HEK293 (cell line): ENCODE measurements around the gene WDR13.
A peak's percentile ranks its signal among the peaks of the same experiment; 100 is the strongest.

Experiments used
- CTCF ChIA-PET: fragments of 350-600 bp; formaldehyde crosslinking; extraction: SDS; loops from one replicate; lab custom pipeline; 2021; ENCODE audit warnings: antibody characterized with exemption; lab: Yijun Ruan, JAX
- POLR2A ChIA-PET: fragments of 300-600 bp; formaldehyde crosslinking; extraction: SDS; loops from one replicate; lab custom pipeline; 2020; ENCODE audit warnings: antibody characterized with exemption, inconsistent platforms; lab: Yijun Ruan, JAX
- H3K27ac ChIP-seq: fragments of 200-500 bp; sonication (Bioruptor generic); 2 replicates; pipeline ENCODE4 v1.5.1; 2014; ENCODE audit warnings: low read depth, low read length, control low read depth, inconsistent platforms; ENCODE audit errors: extremely low read depth
- H3K36me3 ChIP-seq, 2 experiments: fragments of 200-500 bp in 1 of 2; sonication (Bioruptor generic) in 1 of 2; 1 replicate in 1 of 2; 2 replicates in 1 of 2; pipeline ENCODE4 v1.5.1; 2014 to 2017; ENCODE audit warnings: inconsistent platforms in 2 of 2, low read length in 2 of 2; ENCODE audit not compliant: control insufficient read depth in 2 of 2, insufficient read depth in 1 of 2
- H3K4me1 ChIP-seq: fragments of 200-500 bp; sonication (Bioruptor generic); 2 replicates; pipeline ENCODE4 v1.5.1; 2014; ENCODE audit warnings: mild to moderate bottlenecking, low read length, inconsistent platforms; ENCODE audit not compliant: control insufficient read depth, insufficient read depth
- H3K4me3 ChIP-seq: 2 replicates; pipeline ENCODE4 v1.5.1; 2011; ENCODE audit warnings: low read depth, mild to moderate bottlenecking, control low read depth, low read length, moderate library complexity
- H3K9me3 ChIP-seq: fragments of 200-500 bp; sonication (Bioruptor generic); 2 replicates; pipeline ENCODE4 v1.5.1; 2014; ENCODE audit warnings: low read depth, low read length, inconsistent platforms; ENCODE audit not compliant: control insufficient read depth, insufficient read depth
- FEZF1 ChIP-seq: fragments of 450-650 bp; formaldehyde crosslinking; IDR thresholded peaks from 2 replicates; pipeline ENCODE4 v1.5.1; 2016; ENCODE audit warnings: missing biosample characterization, missing genetic modification characterization
- IKZF3 ChIP-seq: fragments of 450-650 bp; IDR thresholded peaks from 2 replicates; pipeline ENCODE4 v1.5.0; 2018; ENCODE audit warnings: missing biosample characterization, mild to moderate bottlenecking, missing genetic modification characterization, moderate library complexity
- PRDM10 ChIP-seq: fragments of 450-650 bp; formaldehyde crosslinking; IDR thresholded peaks from 2 replicates; pipeline ENCODE4 v1.5.1; 2016; ENCODE audit warnings: missing biosample characterization, missing genetic modification characterization
- SP7 ChIP-seq: fragments of 450-650 bp; formaldehyde crosslinking; IDR thresholded peaks from 2 replicates; pipeline ENCODE4 v1.5.1; 2016; ENCODE audit warnings: missing biosample characterization, missing genetic modification characterization
- TRIM28 ChIP-seq: IDR thresholded peaks from 2 replicates; pipeline ENCODE4 v1.6.1; 2011; ENCODE audit warnings: low read length, control low read depth, borderline replicate concordance
- ZBTB11 ChIP-seq: fragments of 450-650 bp; formaldehyde crosslinking; conservative IDR thresholded peaks from 2 replicates; pipeline ENCODE4 v1.5.1; 2016; ENCODE audit warnings: low read depth, missing biosample characterization, missing genetic modification characterization
- ZIC2 ChIP-seq: fragments of 450-650 bp; formaldehyde crosslinking; IDR thresholded peaks from 2 replicates; pipeline ENCODE4 v1.5.1; 2016; ENCODE audit warnings: missing biosample characterization, missing genetic modification characterization
- ZNF132 ChIP-seq: fragments of 450-650 bp; formaldehyde crosslinking; IDR thresholded peaks from 2 replicates; pipeline ENCODE4 v1.5.1; 2017; ENCODE audit warnings: missing biosample characterization, missing genetic modification characterization, borderline replicate concordance
- ZNF24 ChIP-seq: fragments of 450-650 bp; formaldehyde crosslinking; IDR thresholded peaks from 2 replicates; pipeline ENCODE4 v1.5.1; 2016; ENCODE audit warnings: missing biosample characterization, missing genetic modification characterization
- ZNF266 ChIP-seq: fragments of 450-650 bp; formaldehyde crosslinking; IDR thresholded peaks from 2 replicates; pipeline ENCODE4 v1.5.1; 2016; ENCODE audit warnings: missing biosample characterization, missing genetic modification characterization, low read depth
- ZNF280D ChIP-seq: fragments of 450-650 bp; formaldehyde crosslinking; IDR thresholded peaks from 2 replicates; pipeline ENCODE4 v1.5.1; 2016; ENCODE audit warnings: missing biosample characterization, missing genetic modification characterization
- ZNF404 ChIP-seq: fragments of 450-650 bp; formaldehyde crosslinking; IDR thresholded peaks from 2 replicates; pipeline ENCODE4 v1.5.1; 2017; ENCODE audit warnings: missing biosample characterization, missing genetic modification characterization
- ZNF48 ChIP-seq: fragments of 450-650 bp; formaldehyde crosslinking; IDR thresholded peaks from 2 replicates; pipeline ENCODE4 v1.5.1; 2016; ENCODE audit warnings: missing biosample characterization, missing genetic modification characterization
- ZNF560 ChIP-seq: fragments of 450-650 bp; formaldehyde crosslinking; IDR thresholded peaks from 2 replicates; pipeline ENCODE4 v1.5.1; 2017; ENCODE audit warnings: missing biosample characterization, missing genetic modification characterization, borderline replicate concordance
- ZNF610 ChIP-seq: fragments of 450-650 bp; formaldehyde crosslinking; IDR thresholded peaks from 2 replicates; pipeline ENCODE4 v1.5.1; 2016; ENCODE audit warnings: missing biosample characterization, missing genetic modification characterization, borderline replicate concordance
- ZNF660 ChIP-seq: fragments of 450-650 bp; IDR thresholded peaks from 2 replicates; pipeline ENCODE4 v1.5.1; 2018; ENCODE audit warnings: missing biosample characterization, mild to moderate bottlenecking, missing genetic modification characterization
- ZNF677 ChIP-seq: fragments of 450-650 bp; IDR thresholded peaks from 2 replicates; pipeline ENCODE4 v1.5.0; 2018; ENCODE audit warnings: missing biosample characterization, mild to moderate bottlenecking, missing genetic modification characterization, moderate library complexity
- ZNF701 ChIP-seq: fragments of 450-650 bp; formaldehyde crosslinking; IDR thresholded peaks from 2 replicates; pipeline ENCODE4 v1.5.1; 2016; ENCODE audit warnings: missing biosample characterization, missing genetic modification characterization
- ZNF768 ChIP-seq: fragments of 450-650 bp; formaldehyde crosslinking; IDR thresholded peaks from 2 replicates; pipeline ENCODE4 v1.5.1; 2018; ENCODE audit warnings: missing biosample characterization, mild to moderate bottlenecking, missing genetic modification characterization
- ZSCAN23 ChIP-seq: fragments of 450-650 bp; formaldehyde crosslinking; IDR thresholded peaks from 2 replicates; pipeline ENCODE4 v1.5.1; 2016; ENCODE audit warnings: missing biosample characterization, missing genetic modification characterization
- ZSCAN4 ChIP-seq: fragments of 450-650 bp; formaldehyde crosslinking; IDR thresholded peaks from 2 replicates; pipeline ENCODE4 v1.5.1; 2017; ENCODE audit warnings: missing biosample characterization, missing genetic modification characterization
- ZXDB ChIP-seq: fragments of 450-650 bp; formaldehyde crosslinking; IDR thresholded peaks from 2 replicates; pipeline ENCODE4 v1.5.1; 2016; ENCODE audit warnings: missing biosample characterization, missing genetic modification characterization

WDR13 gene

GRCh38 chrX:48604701-48605100, 7.4 kb downstream of the WDR13 start:
- Histone ChIP-seq H3K36me3 (peaks cover 0 to 51% of the 10 kb centered on the region in 2 experiments), H3K4me1 (no peaks in the 10 kb centered on the region), H3K27ac (no peak overlapping the region), H3K9me3 (no peaks in the 10 kb centered on the region), H3K4me3 (no peak overlapping the region)
- no peak for TF ChIP-seq ZXDB (tag by site-specific recombination)
- CTCF ChIA-PET = interaction anchor here (0.6 to 1.0 kb wide), 2 partner anchors 21 to 27 kb away, joined by 3 read pairs; no protein-coding TSS in a partner anchor
- POLR2A ChIA-PET = interaction anchor here (1.0 kb wide), 1 partner anchor 30 kb away, joined by 3 read pairs; the partner anchor contains the start of gene RBM3

GRCh38 chrX:48606091-48606490, 8.8 kb downstream of the WDR13 start:
- no peak overlapping the region for H3K4me3 ChIP-seq
- H3K4me1 ChIP-seq = no peaks in the 10 kb centered on the region
- CTCF ChIA-PET = interaction anchor here (0.6 kb wide), 2 partner anchors 35 to 64 kb away, joined by 3 to 4 read pairs; no protein-coding TSS in a partner anchor
- POLR2A ChIA-PET = no interaction called here
- TF ChIP-seq ZNF24 (tag by site-specific recombination) (no peak), FEZF1 (no peak), ZNF132 (tag by site-specific recombination) (no peak), PRDM10 (tag by site-specific recombination) (no peak), ZIC2 (peak; percentile 24; the same call in 1 of the 2 replicates), ZSCAN4 (tag by site-specific recombination) (no peak), ZNF404 (tag by site-specific recombination) (no peak), ZNF280D (no peak), ZNF48 (tag by site-specific recombination) (no peak)
- H3K9me3 ChIP-seq = no peaks in the 10 kb centered on the region
- H3K27ac ChIP-seq = no peak overlapping the region
- peaks cover 0 to 40% of the 10 kb centered on the region in 2 experiments; a peak in 2 of 3 replicates for H3K36me3 ChIP-seq

- POLR2A ChIA-PET = no interaction called here
Measured at GRCh38 chrX:48611703-48612102, 14.4 kb downstream of the WDR13 start.

More at GRCh38 chrX:48611703-48612102, 14.4 kb downstream of the WDR13 start:
- Histone ChIP-seq H3K36me3 (no peaks in the 10 kb centered on the region), H3K4me1 (no peaks in the 10 kb centered on the region), H3K4me3 (no peak overlapping the region), H3K27ac (no peak overlapping the region), H3K9me3 (no peaks in the 10 kb centered on the region)
- TF ChIP-seq ZNF701 (tag by site-specific recombination) (no peak), ZNF560 (tag by site-specific recombination) (no peak), ZNF677 (tag by site-specific recombination) (no peak), ZSCAN23 (tag by site-specific recombination) (no peak), ZNF768 (no peak), TRIM28 (no peak), IKZF3 (tag by site-specific recombination) (no peak), ZNF610 (tag by site-specific recombination) (no peak), ZBTB11 (tag by site-specific recombination) (no peak), ZNF266 (tag by site-specific recombination) (no peak), ZNF660 (no peak), SP7 (tag by site-specific recombination) (no peak)
- CTCF ChIA-PET = no interaction called here
